Measurements from ENCODE around the gene RTP2.

The RTP2 gene, protein sequence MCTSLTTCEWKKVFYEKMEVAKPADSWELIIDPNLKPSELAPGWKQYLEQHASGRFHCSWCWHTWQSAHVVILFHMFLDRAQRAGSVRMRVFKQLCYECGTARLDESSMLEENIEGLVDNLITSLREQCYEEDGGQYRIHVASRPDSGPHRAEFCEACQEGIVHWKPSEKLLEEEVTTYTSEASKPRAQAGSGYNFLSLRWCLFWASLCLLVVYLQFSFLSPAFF

DNA sequence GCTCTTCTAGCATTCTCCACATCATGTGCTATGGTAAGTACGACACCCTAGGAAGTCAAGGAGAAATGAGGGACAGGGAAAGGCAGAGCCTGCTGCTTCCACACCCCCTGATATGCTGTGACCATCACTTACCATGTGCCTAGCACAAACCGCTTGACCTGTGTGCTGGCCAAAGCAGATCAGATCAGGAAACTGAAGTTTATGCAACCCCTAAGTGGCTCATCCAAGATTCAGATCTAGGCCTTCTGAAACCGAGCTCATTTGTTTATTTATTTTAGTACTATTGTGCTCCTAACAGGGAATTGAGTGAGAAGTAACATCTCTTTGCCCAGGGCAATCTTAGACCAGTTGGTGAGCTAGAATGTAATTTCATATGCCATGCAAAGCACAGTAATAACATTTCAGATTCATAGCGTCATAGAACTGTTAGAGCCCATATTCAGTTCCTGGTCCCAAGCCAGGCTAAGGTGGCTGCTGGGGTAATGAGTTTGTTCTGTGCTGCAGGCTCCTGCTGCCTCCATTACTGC is at the start of gene RTP2:
RTP2 (minus strand) TSS at position 51 of the 527 bp plus-strand sequence. CDS start 429 bp downstream, outside the sequence.
- DNase-seq: no peak

DNA sequence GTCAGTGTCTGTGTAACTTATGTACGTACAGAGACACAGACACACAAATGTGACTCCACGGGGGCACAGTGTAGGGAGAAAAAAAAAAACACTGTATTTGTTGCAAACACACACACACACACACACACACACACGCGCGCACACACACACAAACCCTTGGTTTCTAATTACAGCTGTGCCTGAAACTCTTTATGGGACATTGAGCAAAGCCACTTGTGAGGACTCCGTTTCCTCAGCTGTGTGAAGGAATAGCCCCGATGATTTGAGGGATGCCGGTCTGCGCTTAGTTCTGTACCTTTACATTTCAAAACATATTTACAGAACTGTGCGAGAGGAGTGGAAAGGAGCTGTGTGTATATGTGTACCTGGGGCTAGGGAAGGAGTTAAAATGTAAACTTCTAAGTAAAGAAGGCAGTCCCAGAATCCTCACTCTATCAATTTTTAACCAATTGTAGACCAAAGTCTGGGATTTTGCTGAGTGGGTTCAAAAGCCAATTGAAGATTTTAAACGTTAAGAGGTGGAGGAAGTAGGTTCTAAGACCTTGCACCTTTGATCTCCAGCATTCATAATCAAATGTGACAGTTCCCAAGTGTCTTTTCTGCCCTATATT is 48.3 kb upstream of the RTP2 start:
- no peak for DNase-seq

DNA sequence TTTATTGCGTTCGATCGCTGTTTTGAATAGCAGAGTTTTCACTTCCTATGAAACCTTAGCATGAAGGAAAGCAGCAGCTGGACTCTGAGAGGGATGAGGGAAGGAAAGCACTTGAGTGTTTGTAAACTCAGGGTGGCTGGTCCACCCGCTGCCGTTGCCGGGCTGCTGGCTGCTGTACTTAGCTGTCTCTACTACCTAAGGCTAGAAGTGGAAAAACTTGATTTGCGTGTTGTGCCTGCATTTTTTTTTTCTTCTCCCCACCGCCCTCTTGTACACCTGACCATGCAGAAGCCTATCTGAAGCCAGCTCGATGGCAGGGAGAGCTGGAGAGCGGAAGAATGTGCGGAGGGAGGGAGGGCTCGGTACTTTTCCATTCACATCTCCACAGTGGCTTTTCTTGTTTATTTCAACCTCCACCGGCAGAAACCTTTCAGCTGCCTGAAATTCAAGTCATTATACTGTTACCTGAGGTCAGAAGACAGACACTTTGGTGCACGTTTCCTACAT is 47.7 kb upstream of the RTP2 start:
- no peak for DNase-seq

DNA sequence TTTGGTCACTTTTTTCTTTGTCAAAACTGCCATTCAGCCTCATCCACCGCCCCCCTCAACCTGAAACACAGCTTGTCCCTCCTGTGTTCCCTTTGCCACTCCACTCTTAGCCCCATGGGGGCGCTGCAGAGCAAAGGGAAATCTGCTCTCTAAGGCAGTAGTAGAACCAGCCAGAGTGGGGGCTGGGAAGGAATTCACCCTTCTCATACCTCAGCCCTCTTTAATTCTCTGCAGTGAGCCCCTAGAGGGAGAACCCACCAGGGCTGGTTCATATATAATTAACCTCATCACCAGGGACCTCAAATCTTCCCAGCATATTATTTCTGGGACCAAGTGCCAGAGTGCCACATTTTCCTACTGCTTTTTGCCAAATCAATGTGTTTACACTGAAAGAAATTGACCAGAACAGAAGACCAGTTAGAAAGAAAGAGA is 45.7 kb upstream of the RTP2 start:
- peak; percentile 86 to 90 for DNase-seq

DNA sequence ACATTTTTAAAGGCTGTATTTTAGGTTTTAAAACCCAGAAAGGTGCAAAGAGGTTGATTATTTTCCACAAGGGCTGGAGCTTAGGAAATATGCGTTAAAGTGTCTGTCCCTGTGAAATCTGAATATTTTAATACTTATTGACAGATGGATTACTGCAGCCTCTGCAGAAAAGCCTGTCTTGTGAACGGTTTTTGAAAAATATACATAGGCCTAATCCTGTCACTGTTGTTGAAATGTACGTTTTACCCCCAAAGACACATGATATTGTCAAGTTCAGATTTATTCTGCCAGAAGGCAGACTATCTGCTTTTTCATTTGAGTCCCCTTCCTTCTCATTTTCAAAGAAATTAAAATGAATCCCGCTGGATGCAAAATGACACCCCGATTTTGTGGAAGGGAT is 45.1 kb upstream of the RTP2 start:
- DNase-seq: no peak

DNA sequence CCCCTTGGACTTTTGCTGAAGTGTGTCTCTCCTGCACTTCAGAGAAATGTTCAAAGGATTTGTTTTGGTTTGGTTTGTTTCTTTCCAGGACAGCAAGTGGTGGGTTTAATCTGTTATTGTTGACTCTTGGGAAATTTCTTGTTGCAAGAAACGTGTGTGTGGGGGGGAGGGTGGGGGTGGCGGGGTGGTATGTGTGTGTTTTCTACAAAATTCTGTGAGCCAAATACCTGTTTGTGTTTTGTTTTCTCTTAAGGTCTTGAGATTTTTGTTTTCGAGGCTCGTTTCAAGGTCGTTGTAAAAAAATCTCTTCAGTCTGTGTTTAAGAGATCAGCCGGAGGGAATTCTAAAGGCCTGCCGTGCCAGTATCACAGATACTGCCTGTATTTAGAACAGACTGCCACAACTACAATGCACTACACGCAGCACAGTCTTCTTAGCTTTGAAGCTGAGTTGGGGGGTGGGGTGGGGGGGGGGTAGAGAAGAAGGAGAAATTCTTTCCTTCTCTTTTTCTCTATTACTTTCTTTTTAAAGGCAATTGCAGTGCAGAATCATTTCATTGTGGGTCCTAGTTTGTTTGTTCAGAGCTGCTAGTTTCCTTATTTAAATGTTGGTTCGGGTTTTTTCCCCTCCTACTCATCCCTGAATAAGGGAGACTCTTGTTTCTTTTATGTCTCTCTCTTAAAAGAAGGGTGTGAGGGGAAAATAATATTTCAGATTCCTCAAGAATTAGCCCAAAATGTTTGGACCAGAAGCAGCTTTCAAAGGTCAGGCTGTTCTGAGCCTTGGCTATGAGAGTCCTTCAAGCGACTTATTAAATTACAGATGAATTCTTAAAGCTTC is 44.3 kb upstream of the RTP2 start:
- no peak for DNase-seq

DNA sequence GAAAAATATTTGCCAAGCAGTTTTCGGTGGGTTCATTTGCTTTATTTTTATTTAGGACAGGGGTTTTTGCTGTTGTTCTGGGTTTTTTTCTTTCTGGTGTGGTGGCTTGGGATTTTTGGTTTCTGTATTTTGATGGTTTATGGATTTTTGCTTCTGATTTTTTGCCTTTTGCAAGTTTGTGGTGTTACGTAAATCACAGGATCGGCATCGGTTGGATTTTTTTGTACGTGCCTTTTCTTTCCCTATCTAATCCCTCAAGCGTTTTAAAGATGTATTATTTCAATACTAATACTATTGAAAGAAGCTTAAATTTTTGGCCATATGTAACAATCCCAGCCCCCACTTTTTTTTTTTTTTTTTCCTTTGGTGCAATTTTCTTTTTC is 43.7 kb upstream of the RTP2 start:
- no peak for DNase-seq

DNA sequence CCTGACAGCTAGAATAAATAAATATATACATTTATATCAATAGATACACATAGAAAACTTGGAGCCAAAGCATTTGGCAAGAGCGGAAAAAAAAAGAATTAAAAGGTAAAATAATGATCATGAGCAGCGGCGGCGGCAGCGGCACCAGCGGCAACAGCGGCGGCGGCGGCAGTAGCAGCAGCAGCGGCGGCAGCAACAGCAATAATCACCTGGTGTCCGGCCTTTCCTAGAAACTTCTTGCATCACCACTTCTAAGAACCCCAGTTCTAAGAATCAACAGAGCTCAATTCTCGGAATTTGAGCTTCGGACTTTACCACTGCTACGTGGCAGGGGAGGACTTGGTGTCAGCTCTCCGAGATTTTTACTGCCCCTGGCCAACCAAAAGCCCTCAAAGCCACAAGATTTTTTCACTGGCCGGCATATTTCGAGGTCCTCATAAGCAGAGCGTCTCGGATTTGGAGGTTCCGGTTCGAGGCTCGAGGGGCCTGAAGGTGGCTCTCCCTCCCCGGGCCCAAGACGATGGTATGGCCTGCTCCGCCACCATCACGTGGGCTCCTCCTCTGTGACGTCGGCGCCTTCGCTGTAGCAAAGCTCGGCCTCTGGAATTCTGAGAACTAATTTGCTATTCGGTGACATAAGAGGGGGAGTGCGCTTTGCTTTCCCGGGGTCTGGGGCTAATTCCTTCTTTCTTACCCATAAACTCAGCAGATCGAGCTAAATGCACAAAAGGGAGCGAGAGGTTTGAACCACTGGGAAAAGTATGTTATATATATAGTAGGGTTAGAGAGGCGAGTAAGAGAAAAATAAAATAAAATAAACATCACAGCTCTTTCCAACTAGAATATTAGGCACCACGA is 43.1 kb upstream of the RTP2 start, which contains the start of gene BCL6:
BCL6 (minus strand) TSS at position 268 of the 858 bp plus-strand sequence. CDS start 11,775 bp downstream, outside the sequence.
- DNase-seq: peak; percentile 91 to 97

DNA sequence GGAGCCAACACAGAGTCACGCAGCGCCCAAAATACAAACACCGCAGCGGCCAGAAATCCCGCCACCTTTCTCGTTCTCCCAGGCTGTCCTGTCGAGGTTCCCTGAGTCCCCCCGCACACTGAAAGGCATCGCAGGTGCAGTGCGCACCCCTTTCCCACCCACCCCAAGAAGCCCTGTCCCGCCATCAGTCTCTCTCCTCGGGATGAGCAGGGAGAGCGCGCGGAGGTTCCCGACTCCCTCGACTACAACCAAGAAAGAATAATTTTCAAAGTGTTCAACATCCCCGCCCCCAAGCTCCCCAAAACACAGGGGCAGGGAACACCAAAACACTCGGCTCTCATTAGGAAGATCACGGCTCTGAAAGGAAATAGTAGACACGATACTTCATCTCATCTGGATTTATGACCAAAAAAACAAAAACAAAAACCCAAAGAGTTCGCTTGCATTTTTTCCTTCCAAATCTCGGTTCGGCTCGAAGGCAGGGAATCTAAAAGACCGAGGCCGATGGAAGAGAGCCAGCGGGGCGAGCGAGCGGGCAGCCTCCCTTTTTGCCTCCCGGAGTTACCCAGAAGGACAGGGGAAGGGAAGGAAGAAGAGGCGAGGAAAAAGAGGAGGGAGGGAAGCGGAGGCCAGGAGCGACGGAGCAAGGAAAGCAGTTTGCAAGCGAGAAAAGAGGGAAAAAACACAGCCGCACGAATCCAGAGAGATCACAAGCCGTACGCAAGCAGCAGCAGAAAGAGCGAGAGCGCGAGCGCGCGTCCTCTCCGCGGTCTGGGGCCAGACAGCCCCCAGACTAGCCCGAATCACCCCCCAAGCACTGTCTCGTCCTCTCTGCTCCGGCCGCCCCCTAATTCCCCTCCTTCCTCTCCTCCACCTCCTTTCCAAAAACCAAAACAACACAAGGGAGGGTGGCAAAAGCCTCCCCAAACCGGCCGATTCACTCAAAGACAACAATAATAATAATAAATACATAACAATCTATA is 42.1 kb upstream of the RTP2 start:
- peak; percentile 57 to 64 for DNase-seq

DNA sequence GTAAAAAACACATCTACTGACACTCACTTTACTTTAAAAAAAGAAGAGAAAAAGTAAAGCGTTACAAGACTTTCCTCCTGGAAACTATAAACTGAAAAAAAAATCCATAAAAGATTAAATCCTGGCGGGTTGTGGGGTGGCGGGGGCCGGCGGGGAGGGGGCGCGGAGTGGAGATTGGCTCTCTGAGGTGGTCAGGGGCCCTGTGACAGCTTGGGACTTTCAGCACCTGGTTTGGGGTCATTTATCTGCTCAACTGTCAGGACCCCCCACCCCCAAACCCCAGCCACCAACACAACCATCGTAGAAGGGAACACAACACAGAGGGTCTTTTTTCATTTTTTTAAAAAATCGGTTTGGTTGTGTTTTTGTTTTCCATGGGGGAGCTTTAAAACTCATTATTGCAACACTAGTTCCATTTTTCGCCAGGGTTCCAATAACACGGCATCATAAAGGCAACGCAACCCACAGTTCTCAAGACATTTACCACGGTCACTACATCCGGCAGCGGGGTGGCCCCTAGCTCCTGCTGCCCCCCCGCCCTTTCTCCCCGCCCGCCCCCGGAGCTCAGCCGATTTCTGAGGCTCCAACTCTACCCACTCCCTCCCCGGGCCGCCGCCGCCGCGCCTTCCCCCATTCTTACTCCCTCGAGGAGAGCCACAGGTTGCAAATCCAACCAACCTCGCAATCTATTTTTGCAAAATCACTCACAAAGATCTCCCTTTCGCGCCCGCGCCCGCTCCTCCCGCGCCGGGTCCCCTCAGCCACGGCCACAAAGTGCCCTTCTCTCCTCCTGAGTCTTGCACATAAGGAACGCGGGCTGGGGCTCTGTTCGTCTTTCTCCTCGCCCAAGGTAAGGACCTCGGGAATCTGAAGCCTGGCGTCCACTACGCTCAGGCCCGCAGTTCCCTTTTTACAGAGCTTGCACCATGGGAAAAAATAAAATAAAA is 41.1 kb upstream of the RTP2 start:
- peak; percentile 45 to 50 for DNase-seq

DNA sequence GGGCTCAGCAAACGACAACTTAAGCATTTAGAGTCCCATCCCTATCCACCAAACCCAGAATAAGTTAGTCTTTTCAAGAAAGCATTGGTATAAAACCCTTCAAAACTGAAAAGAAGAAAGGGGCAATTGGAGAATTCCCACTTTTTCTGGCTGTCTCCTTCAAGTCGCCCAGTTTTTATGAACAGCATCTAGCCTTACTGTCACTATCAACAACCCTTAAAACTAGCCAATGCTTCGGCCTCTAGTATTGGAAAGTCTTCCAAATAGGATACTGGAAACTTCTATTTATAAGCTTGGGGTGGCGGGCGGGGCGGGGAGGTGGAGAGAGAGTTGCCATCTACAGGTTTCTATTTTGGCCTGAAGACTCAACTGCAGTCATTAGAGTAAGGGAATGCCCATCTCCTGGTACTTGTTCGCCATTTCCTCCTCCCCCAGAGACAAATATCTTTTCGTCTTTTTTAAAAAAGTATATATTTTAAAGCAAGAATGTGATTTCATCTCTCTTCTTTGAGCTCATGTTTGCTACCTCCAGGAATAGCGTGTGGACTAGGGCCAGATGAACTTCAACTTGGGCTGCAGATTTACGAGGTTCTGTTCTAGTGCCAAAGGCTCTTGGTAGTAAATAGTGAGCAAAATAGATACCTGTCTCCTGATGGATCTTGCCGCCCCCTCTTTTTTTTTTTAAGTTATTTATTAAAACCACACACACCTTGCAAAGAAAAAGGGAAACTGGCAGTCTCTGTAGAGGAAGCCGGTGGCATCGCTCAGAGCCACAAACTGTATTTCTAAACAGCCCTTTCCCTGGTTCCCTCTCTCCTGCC is 40.2 kb upstream of the RTP2 start:
- DNase-seq: peak in 1 of 2 donors; percentile 31

DNA sequence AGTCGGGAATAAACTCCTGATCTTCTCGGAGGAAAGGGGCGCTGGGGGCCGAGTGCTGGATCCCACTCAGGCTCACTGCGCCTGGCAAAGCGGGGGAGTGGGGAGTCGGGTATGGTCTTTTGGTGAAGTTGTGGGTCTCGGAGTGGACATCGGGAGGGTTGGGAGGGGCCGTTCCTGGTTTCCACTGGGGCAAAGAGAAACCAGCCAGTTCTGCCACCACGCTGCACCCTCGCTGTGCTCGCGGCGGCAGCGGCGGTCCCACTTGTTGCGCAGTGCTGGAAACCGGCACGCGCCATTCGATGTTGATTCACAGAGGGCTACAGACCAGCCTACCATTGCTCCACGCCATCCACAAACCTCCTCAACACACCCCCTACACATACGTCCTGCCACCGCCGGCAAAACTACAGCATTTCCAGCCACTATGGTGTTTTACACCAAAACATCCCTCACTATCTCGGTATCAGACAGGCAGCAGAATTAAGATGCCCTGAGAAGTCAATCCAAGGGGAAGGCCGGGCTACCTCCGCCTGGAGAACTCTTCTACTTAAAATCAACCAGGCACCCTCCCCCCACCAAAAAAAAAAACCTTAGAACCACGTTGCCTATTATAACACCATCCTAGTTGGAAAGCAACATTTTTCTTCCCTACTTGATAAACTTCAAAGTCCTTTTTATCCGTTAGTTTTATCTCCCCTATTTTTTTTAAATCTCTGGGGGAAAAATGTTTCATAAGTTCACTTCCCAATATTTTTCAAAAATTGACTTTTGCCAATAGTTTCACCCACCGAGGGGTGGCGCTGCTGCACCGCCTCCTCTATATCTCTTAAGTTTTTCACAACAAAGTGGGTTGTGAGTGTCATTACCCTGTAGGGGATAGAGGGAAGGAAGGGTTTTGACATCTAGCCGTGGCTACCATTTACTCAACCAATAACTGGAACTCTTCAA is 39.3 kb upstream of the RTP2 start:
- peak; percentile 74 to 77 for DNase-seq

DNA sequence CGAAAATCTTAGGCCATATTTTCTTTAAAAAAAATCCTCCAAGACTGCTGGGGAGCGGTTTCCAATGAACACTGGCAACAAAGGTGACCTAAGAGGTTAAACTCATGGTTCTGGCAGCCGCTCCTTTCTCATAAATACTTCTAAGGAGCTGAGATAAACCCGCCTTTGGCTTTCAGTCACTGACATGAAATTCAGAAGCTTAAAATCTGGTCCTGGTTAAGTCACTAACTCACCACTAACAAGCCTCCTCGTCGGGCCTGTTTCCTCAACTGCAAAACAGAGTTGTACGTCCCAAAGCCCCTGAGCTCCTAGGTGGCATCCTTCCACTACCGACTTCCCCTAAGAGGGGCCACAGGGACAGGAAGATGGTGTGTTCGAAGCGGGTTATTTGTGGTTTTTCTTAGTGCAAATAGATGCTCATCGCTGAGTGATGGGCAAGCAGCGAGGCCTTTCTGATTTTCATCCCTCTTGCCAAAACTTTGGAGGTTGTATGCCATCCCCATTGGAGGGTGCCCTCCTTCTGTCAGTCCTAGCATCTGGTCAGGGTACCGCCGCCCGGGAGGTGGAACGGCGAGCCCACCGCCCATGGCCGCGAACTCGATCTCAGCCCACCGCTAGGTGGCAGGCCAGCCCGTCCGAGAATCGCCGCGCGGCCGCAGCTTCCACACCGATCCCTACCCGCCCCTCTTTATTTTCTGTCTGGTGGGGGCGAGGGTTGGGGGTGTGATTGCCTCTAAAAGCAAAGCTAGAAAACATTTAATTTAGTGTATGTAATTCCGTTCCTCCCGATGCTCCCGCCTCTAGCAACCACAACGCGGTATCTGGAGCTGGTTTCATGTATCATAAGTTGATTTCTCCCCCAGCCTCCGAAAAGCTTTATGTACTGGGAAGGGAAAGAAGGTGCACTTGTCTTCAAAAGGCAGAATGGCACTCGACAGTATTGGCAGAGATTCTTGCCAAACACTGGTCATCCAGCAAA is 38.4 kb upstream of the RTP2 start:
- peak; percentile 67 to 70 for DNase-seq

DNA sequence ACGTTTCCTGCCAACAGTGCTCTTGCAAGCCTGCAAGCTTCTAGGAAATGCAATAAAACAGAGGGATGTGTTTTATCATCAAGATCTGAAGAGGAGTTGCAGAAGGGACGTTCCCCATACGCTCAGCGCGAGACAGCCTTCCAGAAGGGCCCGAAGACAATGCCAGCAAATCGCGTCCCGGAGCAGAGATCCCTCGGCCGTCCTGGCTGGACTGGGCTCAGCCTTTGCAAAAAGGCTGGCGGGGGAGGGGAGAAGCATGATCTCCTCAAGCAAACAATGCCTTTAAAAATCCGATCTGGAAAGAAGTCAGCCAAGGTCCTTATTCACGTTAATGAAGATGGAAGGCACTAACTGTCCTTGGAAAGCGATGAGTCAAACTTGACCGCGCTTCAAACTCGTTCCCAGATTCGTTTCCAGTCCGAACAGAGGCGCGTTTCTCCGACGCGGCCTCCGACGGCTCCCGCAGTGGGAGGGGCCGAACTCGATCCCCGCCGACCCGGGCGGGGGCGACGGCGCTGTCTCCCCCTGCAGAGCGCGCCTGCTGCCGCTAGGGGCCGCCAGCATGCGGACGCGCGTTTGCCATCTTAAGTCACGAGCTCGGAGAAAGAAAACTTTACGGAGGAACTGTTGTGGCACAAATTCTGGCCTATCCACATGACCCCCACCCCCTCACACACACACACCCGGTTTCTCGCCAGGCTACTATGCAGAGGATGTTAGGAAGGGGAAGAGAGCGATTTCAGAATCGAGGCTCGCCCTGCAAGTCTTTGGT is 37.4 kb upstream of the RTP2 start:
- DNase-seq: peak; percentile 81 to 84

DNA sequence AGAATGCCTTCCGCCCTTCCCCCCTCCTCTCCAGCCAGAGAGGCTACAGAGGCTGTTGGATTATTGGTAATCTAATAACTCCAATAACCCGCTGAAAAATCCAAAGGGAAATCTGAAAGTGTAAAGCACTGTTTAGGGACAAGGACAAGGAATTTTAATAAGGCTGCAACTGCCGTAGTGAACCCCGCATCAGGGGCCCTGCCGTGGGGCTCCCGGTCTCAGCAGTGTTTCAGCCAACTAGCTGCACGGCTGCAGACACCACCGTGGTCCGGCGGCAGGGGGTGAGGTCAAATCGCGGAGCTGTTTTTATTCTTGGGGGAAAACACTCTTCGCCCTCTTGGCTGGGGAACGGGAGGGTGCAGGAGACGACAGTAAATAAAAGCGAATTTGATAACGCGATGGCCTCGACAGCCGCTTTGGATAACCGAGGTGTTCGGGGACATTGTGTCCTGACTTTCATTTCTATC is 36.8 kb upstream of the RTP2 start:
- DNase-seq: peak in 1 of 2 donors; percentile 31
